ENCODE measurements around the gene GSS. TPM values are rescaled to one million over a fixed set of nuclear protein-coding genes. Genes with fewer than 3 reads are reported as not detected.
A peak's percentile ranks its signal among the peaks of the same experiment; 100 is the strongest.

GSS gene
- total RNA-seq, 6 donors from 2014 or later: 26.1 to 106 (median 34.3) TPM

- Histone ChIP-seq H3K27me3 (no peaks in the 10 kb centered on the region), H3K9me3 (no peaks in the 10 kb centered on the region), H3K4me3 (no peak overlapping the region), H3K36me3 (peaks cover 11 to 83% (median 69%) of the 10 kb centered on the region in 4 donors), H3K4me1 (peaks cover 0 to 8% (median 0%) of the 10 kb centered on the region in 4 donors), H3K27ac (no peak overlapping the region)
- 96 to 97% methylated on average over 22 to 24 of the region's 26 CpGs for WGBS, 2 donors
- DNase-seq (peak in 1 of 2 donors; percentile 79), ATAC-seq (ENCODE audit: low FRiP score in 2 of 2) (no peak)
- no peak for TF ChIP-seq POLR2AphosphoS5 (IDR thresholded peaks at IDR 0.05)
- TF ChIP-seq EP300 (IDR thresholded peaks at IDR 0.05): no peak
- no peak for TF ChIP-seq POLR2A (IDR thresholded peaks at IDR 0.05)
These were observed 40.8 kb upstream of the GSS start for GRCh38 chr20:34996243-34997028.

DNA sequence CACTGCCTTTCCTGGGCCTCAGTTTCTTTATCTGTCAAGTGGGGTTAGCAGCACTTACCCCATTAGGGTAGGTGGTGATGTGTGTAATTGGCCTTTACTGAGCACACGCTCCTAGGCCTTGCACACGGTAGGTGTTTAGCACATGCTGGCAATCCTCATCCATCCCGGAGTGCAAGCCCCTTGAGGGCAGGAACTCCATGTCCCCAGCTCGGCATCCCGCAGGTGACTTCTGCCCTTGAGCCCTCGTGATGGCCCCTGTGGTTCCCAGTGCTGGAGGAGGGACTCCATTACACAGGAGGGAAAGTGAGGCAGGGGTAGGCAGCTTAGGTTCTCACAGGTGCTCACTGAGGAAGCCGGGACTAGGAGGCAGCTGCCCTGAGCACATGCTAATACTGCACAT, 40.1 kb upstream of the GSS start:
- no peak for ATAC-seq (ENCODE audit: low FRiP score in 2 of 2)
- H3K9me3 ChIP-seq: no peaks in the 10 kb centered on the region
- peaks cover 11 to 75% (median 62%) of the 10 kb centered on the region in 4 donors for H3K36me3 ChIP-seq
- H3K27me3 ChIP-seq: no peaks in the 10 kb centered on the region
- WGBS, 2 donors: 95 to 98% methylated on average over 4 to 7 of the region's 7 CpGs
- no peak for DNase-seq
- H3K4me1 ChIP-seq: peaks cover 0 to 8% (median 0%) of the 10 kb centered on the region in 4 donors
- no peak overlapping the region for H3K4me3 ChIP-seq
- no peak overlapping the region for H3K27ac ChIP-seq
- TF ChIP-seq EP300 (IDR thresholded peaks at IDR 0.05) (no peak), POLR2A (IDR thresholded peaks at IDR 0.05) (no peak), CTCF (IDR thresholded peaks at IDR 0.05) (no peak), POLR2AphosphoS5 (IDR thresholded peaks at IDR 0.05) (no peak)

DNA sequence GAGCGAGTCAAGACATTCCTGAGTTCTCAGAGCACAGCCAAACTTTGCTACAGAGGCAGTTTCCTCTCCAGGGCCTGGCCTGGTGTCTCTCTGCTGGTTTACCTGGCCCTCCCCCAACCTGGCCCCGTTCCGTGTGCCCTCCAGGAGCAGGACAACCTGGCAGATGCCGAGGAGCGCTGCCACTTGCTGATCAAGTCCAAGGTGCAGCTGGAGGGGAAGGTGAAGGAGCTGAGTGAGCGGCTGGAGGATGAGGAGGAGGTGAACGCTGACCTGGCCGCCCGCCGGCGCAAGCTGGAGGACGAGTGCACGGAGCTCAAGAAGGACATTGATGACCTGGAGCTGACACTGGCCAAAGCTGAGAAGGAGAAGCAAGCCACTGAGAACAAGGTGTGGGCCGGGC, 39.6 kb upstream of the GSS start:
- no peak overlapping the region for H3K4me3 ChIP-seq
- no peak for ATAC-seq (ENCODE audit: low FRiP score in 2 of 2)
- DNase-seq: peak in 1 of 2 donors; percentile 81
- H3K9me3 ChIP-seq: no peaks in the 10 kb centered on the region
- TF ChIP-seq CTCF (IDR thresholded peaks at IDR 0.05) (no peak), EP300 (IDR thresholded peaks at IDR 0.05) (no peak), POLR2A (IDR thresholded peaks at IDR 0.05) (no peak), POLR2AphosphoS5 (IDR thresholded peaks at IDR 0.05) (no peak)
- H3K4me1 ChIP-seq: peaks cover 0 to 8% (median 0%) of the 10 kb centered on the region in 4 donors
- no peaks in the 10 kb centered on the region for H3K27me3 ChIP-seq
- WGBS, 2 donors: 96 to 97% methylated on average over 14 of the region's 14 CpGs
- no peak overlapping the region for H3K27ac ChIP-seq
- peaks cover 11 to 70% (median 56%) of the 10 kb centered on the region in 4 donors for H3K36me3 ChIP-seq

DNA sequence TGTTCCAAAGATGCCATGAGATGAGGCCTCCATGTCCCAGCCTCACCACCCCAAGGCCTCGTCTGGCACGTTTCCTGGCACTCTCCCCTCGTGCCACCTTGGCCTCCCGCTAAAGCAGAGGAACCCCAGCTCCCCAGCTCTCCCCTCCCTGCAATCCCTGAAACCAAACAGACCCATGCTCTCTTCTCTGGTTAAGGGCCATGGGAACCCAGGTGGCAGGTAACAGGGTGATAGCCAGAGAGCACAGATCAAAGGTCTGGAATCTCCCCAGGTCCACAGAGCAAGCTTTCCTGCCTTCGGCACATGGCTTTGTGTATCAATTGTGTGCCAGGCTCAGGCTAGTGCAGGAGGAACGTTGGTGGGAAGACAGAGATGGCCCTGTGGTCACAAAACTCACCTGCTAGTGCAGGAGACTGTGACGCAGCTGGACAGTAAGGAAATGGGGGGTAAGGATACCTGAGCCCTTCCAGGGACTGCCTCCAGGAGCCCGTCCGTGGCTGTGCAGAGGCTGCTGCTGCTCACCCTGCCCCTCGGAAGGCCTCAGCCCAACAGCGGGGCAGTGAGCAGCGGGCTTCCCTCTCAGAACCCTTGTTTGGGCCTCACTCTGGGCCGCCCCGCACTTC, 39.0 kb upstream of the GSS start:
- DNase-seq: no peak
- peaks cover 10 to 65% (median 52%) of the 10 kb centered on the region in 4 donors for H3K36me3 ChIP-seq
- no peaks in the 10 kb centered on the region for H3K9me3 ChIP-seq
- no peak for ATAC-seq (ENCODE audit: low FRiP score in 2 of 2)
- WGBS, 2 donors: 89 to 90% methylated on average over 6 to 14 of the region's 14 CpGs
- H3K4me1 ChIP-seq: peaks cover 0 to 8% (median 0%) of the 10 kb centered on the region in 4 donors
- TF ChIP-seq POLR2AphosphoS5 (IDR thresholded peaks at IDR 0.05): no peak
- TF ChIP-seq CTCF (IDR thresholded peaks at IDR 0.05): no peak
- no peak for TF ChIP-seq EP300 (IDR thresholded peaks at IDR 0.05)
- TF ChIP-seq POLR2A (IDR thresholded peaks at IDR 0.05): no peak
- no peak overlapping the region for H3K27ac ChIP-seq
- H3K4me3 ChIP-seq: no peak overlapping the region
- no peaks in the 10 kb centered on the region for H3K27me3 ChIP-seq

DNA sequence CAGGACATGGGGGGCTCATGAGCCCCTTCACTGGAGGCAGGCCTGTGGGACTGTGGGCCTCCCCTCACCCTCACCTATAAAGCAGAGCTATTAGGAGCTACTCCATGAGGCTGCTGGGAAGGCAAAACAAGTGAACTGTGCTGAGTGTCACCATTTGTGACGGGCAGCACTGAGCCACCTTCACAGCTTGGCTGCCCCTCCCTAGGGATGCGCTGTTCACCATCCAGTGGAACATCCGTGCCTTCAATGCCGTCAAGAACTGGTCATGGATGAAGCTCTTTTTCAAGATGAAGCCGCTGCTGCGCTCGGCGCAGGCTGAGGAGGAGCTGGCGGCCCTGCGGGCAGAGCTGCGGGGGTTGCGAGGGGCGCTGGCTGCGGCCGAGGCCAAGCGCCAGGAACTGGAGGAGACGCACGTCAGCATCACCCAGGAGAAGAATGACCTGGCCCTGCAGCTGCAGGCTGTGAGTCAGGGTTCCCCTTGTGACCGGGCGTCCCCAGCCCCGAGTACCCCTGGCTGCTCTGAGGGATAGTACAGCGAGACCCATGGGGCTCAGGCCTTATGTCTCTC, 38.4 kb upstream of the GSS start:
- H3K36me3 ChIP-seq: peaks cover 8 to 59% (median 47%) of the 10 kb centered on the region in 4 donors
- H3K9me3 ChIP-seq: no peaks in the 10 kb centered on the region
- no peak overlapping the region for H3K27ac ChIP-seq
- no peaks in the 10 kb centered on the region for H3K27me3 ChIP-seq
- no peak overlapping the region for H3K4me3 ChIP-seq
- DNase-seq (peak in 1 of 2 donors; percentile 81), ATAC-seq (ENCODE audit: low FRiP score in 2 of 2) (no peak)
- peaks cover 0 to 8% (median 0%) of the 10 kb centered on the region in 4 donors for H3K4me1 ChIP-seq
- TF ChIP-seq CTCF (IDR thresholded peaks at IDR 0.05) (no peak), POLR2AphosphoS5 (IDR thresholded peaks at IDR 0.05) (no peak), EP300 (IDR thresholded peaks at IDR 0.05) (no peak), POLR2A (IDR thresholded peaks at IDR 0.05) (no peak)
- WGBS, 2 donors: 93 to 95% methylated on average over 13 to 22 of the region's 22 CpGs

All from upper lobe of left lung (tissue), 6 donors.